Astrocyte of the cerebellum (primary cell): ENCODE measurements around the gene RALGAPB.
"Not testable (repeated sequence)": the region's sequence is repeated elsewhere in the genome, so short reads cannot be mapped to it uniquely, and the experiment has no call there.

Experiments used
- DNase-seq: peaks from one replicate; pipeline ENCODE4 v3.0.0-alpha.2; 2011; ENCODE audit warnings: low read depth
- H3K4me3 ChIP-seq: 2 replicates; pipeline ENCODE4 v1.5.1; 2011; ENCODE audit warnings: mild to moderate bottlenecking, low read depth, low read length, moderate library complexity
- in situ Hi-C: cut with HindIII; loops from 2 replicates; pipeline ENCODE4 v1.10.0; 2017; ENCODE audit warnings: low sequenced_read_pairs
- TF ChIP-seq, protein P1 (sequence below): IDR thresholded peaks from 2 replicates; pipeline ENCODE4 v1.5.1; 2012; ENCODE audit warnings: low read length, low read depth, moderate library complexity, mild to moderate bottlenecking; ENCODE audit errors: missing control alignments

The RALGAPB gene

DNA sequence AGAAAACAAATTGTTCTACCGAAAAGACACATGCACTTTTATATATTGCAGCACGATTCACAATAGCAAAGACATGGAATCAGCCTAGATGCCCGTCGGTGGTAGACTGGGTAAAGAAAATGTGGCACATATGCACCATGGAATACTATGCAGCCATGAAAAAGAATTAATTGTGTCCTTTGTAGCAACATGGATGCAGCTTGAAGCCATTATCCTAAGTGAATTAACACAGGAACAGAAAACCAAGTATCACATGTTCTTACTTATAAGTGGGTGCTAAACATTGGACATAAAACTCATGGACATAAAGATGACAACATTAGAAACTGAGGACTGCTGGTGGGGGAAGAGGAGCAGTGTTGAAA lies 32.4 kb downstream of the RALGAPB start:
- no peak overlapping the region for H3K4me3 ChIP-seq
- TF ChIP-seq, protein P1, sequence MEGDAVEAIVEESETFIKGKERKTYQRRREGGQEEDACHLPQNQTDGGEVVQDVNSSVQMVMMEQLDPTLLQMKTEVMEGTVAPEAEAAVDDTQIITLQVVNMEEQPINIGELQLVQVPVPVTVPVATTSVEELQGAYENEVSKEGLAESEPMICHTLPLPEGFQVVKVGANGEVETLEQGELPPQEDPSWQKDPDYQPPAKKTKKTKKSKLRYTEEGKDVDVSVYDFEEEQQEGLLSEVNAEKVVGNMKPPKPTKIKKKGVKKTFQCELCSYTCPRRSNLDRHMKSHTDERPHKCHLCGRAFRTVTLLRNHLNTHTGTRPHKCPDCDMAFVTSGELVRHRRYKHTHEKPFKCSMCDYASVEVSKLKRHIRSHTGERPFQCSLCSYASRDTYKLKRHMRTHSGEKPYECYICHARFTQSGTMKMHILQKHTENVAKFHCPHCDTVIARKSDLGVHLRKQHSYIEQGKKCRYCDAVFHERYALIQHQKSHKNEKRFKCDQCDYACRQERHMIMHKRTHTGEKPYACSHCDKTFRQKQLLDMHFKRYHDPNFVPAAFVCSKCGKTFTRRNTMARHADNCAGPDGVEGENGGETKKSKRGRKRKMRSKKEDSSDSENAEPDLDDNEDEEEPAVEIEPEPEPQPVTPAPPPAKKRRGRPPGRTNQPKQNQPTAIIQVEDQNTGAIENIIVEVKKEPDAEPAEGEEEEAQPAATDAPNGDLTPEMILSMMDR: no peak
- DNase-seq: no peak
- in situ Hi-C loops: no loop called here

DNA sequence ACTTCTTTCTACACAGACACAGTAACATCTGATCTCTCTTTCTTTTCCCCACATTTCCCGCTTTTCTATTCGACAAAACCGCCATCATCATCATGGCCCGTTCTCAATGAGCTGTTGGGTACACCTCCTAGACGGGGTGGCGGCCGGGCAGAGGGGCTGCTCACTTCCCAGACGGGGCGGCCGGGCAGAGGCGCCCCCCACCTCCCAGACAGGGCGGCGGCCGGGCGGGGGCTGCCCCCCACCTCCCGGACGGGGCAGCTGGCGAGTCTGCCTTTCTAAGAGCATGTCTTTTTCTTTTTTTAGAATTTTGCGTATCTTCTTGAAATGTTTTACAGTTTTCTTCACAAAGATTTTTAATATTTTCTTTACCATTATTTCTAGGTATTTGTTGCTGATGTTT lies 39.1 kb downstream of the RALGAPB start:
- in situ Hi-C loops, H3K4me3 ChIP-seq, DNase-seq: not testable (repeated sequence)

DNA sequence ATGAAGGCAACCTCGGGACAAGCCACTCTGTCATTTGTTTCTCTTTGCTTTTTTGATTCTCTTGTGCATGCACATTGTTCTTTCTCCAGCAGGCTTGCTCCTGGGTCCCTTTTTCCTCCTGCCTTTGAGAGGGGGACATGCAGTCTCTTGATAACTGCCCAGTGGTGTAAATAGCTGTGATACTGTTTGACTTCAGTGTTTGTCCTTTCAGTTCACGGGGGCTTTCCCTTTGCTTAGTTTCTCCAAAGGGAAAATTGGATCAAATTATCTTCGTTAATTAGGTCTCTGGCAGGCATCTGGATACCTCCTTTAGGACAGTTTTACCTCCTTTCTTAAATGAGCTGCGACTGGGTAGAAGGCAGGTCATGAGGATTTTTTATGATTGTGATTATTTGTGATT lies 41.5 kb downstream of the RALGAPB start:
- no peak for DNase-seq
- in situ Hi-C loops: no loop called here
- TF ChIP-seq, protein P1: no peak
- H3K4me3 ChIP-seq: no peak overlapping the region

DNA sequence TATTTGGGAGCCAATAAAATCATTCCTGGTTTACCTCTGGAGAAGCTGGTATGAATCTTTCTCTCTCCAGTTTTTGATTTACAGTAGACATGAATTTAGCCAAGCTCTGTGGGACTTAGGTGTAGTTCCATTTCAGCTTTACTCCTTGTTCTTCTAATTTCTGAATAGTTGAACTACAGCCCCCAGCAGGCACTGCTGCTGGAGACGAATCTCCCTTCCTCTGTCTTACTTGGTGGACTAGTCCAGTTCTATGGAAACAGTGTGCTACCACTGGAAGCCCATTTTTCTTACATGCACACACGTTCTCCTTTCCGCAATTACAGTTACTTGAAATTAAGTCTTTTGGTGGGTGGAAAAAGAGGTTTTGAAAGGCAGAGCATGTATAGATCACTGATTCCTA lies 42.3 kb downstream of the RALGAPB start:
- in situ Hi-C loops: no loop called here
- no peak overlapping the region for H3K4me3 ChIP-seq
- DNase-seq: no peak
- TF ChIP-seq, protein P1: no peak

DNA sequence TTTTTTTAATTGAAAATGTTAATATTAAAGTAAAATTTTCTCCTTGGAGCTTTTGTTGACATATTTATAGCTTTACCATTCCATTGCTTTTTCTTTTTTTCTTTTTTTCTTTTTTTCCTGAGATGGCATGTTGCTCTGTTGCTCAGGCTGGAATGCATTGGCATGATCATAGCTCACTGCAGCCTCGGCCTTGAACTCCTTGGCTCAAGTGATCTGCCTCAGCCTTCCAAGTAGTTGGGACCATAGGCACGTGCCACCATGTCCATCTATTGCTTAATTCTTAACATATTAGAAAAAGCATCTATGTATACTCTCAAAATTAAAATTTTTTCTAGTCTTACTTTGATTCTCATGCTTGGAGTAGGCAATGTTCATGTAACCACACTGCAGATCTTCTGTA lies 43.0 kb downstream of the RALGAPB start:
- H3K4me3 ChIP-seq: no peak overlapping the region

DNA sequence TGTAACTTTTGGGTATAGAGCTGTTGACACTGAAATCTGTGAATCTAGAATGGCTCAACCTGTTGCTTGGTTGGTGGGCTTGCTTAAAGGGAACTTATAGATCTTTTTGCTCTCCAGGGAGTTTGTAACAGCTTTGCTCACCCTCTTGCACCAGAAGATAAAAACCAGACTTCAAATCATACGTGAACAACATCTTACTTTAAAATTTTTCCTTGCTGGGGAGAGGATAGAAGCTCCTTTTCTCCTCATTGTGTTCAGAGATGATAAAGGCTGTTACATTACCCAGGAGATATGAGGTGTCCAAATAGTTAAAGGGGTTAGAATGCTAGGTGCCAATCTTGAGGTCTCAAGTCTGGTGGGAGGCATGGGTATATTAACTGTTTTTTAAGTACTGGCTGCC lies 46.8 kb downstream of the RALGAPB start:
- TF ChIP-seq, protein P1: no peak
- DNase-seq: no peak
- H3K4me3 ChIP-seq: no peak overlapping the region
- in situ Hi-C loops: no loop called here

More for the DNA sequence above, 43.0 kb downstream of the RALGAPB start:
- no peak for DNase-seq
- in situ Hi-C loops: no loop called here
- TF ChIP-seq, protein P1: no peak

DNA sequence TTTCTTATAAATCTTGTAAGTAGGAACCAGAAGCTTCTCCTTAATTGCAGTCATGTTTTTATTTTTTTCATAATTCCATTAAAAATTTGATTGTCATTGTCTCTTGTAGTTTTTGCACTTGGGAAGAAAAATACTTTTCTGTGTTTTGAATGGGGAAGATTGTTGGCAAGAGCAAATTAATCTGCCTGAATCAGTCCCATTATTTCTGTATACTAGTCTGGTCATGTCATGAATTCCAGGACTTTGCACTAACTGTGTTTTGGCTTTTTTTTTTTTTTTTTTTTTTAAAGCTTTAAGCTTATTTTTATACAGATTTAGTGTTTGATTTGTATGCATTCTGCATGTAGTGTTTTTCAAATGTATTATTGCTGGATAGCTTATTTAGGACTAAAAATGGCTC lies 47.6 kb downstream of the RALGAPB start:
- no peak for DNase-seq
- in situ Hi-C loops: no loop called here
- TF ChIP-seq, protein P1: no peak
- no peak overlapping the region for H3K4me3 ChIP-seq
